CD4-positive, alpha-beta memory T cell (primary cell): Measurements from ENCODE around the gene CDKAL1. TPM values are rescaled to one million over a fixed set of nuclear protein-coding genes. Genes with fewer than 3 reads are reported as not detected.
A peak's percentile ranks its signal among the peaks of the same experiment; 100 is the strongest.

Experiments used
- CTCF ChIA-PET: fragments of 350-600 bp; sonication (Branson Sonifier 250); formaldehyde crosslinking; loops from one replicate; lab custom pipeline; 2021; ENCODE audit warnings: inconsistent platforms; ENCODE audit not compliant: partially characterized antibody; lab: Charles Lee
- POLR2A ChIA-PET: fragments of 350-600 bp; sonication (Branson Sonifier 250); formaldehyde crosslinking; loops from one replicate; lab custom pipeline; 2021; ENCODE audit not compliant: partially characterized antibody; lab: Charles Lee
- DNase-seq, 5 donors: peaks; one replicate each; pipeline versions ENCODE4 v3.0.0 to v3.0.0-alpha.2; 2020 to 2022; ENCODE audit warnings: mixed read lengths in 1 of 5
- H3K27ac ChIP-seq: one replicate; pipeline ENCODE4 v1.7.0; 2013; ENCODE audit warnings: low read depth, low read length
- H3K27me3 ChIP-seq: 2 replicates; pipeline ENCODE4 v1.7.0; 2013; ENCODE audit warnings: mild to moderate bottlenecking, low read length, moderate library complexity; ENCODE audit not compliant: insufficient read depth
- H3K36me3 ChIP-seq: 2 replicates; pipeline ENCODE4 v1.7.0; 2013; ENCODE audit warnings: mild to moderate bottlenecking, low read length, moderate library complexity; ENCODE audit not compliant: insufficient read depth
- H3K4me1 ChIP-seq: 2 replicates; pipeline ENCODE4 v1.7.0; 2013; ENCODE audit warnings: mild to moderate bottlenecking, low read length, moderate library complexity; ENCODE audit not compliant: insufficient read depth
- H3K4me3 ChIP-seq, 2 donors: one replicate each; pipeline ENCODE4 v1.7.0; 2013; ENCODE audit warnings: low read length in 2 of 2, mild to moderate bottlenecking in 1 of 2
- H3K9me3 ChIP-seq, 2 donors: one replicate each; pipeline ENCODE4 v1.7.0; 2013; ENCODE audit warnings: low read length in 2 of 2, control low read depth in 1 of 2; ENCODE audit not compliant: control insufficient read depth in 1 of 2
- H3K27ac Mint-ChIP-seq, 7 donors: one replicate each; pipeline ENCODE4 v1.8.0; 2020 to 2021; ENCODE audit warnings: mixed read lengths in 7 of 7, mild to moderate bottlenecking in 6 of 7, inconsistent platforms in 3 of 7, moderate library complexity in 3 of 7
- H3K27me3 Mint-ChIP-seq, 2 donors: one replicate each; pipeline ENCODE4 v1.8.0; 2020 to 2021; ENCODE audit warnings: mixed read lengths in 2 of 2
- H3K36me3 Mint-ChIP-seq, 2 donors: one replicate each; pipeline ENCODE4 v1.8.0; 2020 to 2021; ENCODE audit warnings: mixed read lengths in 2 of 2, inconsistent platforms in 1 of 2, mild to moderate bottlenecking in 1 of 2
- H3K4me1 Mint-ChIP-seq, 4 donors: one replicate each; pipeline ENCODE4 v1.8.0; 2020 to 2021; ENCODE audit warnings: mixed read lengths in 4 of 4, mild to moderate bottlenecking in 1 of 4
- H3K4me3 Mint-ChIP-seq, 8 donors: one replicate each; pipeline ENCODE4 v1.8.0; 2020 to 2021; ENCODE audit warnings: mixed read lengths in 8 of 8, mild to moderate bottlenecking in 7 of 8, moderate library complexity in 6 of 8, inconsistent platforms in 3 of 8
- H3K9me3 Mint-ChIP-seq, 8 donors: one replicate each; pipeline ENCODE4 v1.8.0; 2020 to 2021; ENCODE audit warnings: mixed read lengths in 8 of 8, mild to moderate bottlenecking in 5 of 8, inconsistent platforms in 3 of 8, moderate library complexity in 1 of 8
- intact Hi-C: fragments of 100-400 bp; cut with micrococcal nuclease; formaldehyde crosslinking; loops from one replicate; pipeline ENCODE4 v1.15.1; 2023
- polyA plus RNA-seq, 2 donors: library from polyadenylated mRNA; unstranded; fragments of 300-500 nt; fragmentation: Illumina TruSeq; gene quantifications; one replicate each; pipeline ENCODE4 v1.2.3, GENCODE V29; 2021
- total RNA-seq, 2 experiments: library from RNA; stranded (reverse); gene quantifications; one replicate each; pipeline ENCODE4 v1.2.3, GENCODE V29; 2021

CDKAL1 gene
- total and polyA plus RNA-seq, 4 experiments from 2014 or later = 22.3 to 41.8 (median 26.8) TPM

- Histone ChIP-seq H3K36me3 (no peaks in the 10 kb centered on the region), H3K27ac (no peak overlapping the region), H3K9me3 (no peaks in the 10 kb centered on the region), H3K4me1 (no peaks in the 10 kb centered on the region), H3K27me3 (no peaks in the 10 kb centered on the region), H3K4me3 (no peak overlapping the region)
- peaks cover 0 to 3% (median 0%) of the 10 kb centered on the region in 4 donors for H3K4me1 Mint-ChIP-seq
- DNase-seq = no peak
- no peak overlapping the region for H3K27ac Mint-ChIP-seq
- H3K36me3 Mint-ChIP-seq = peaks cover 0 to 28% of the 10 kb centered on the region in 2 donors
- intact Hi-C loops = no loop called here
- ChIA-PET CTCF (interaction anchor here (1.5 kb wide), 1 partner anchor 11 kb away, joined by 4 read pairs; no protein-coding TSS in a partner anchor), POLR2A (no interaction called here)
- H3K27me3 Mint-ChIP-seq = no peaks in the 10 kb centered on the region
- H3K4me3 Mint-ChIP-seq = peak overlapping the region in 1 of 8 donors; percentile 33
- peaks cover 0 to 2% (median 0%) of the 10 kb centered on the region in 8 donors for H3K9me3 Mint-ChIP-seq
Measured at GRCh38 chr6:20868397-20869096, 334.3 kb downstream of the CDKAL1 start.

GRCh38 chr6:20870021-20870420 is 335.8 kb downstream of the CDKAL1 start:
- Histone ChIP-seq H3K36me3 (no peaks in the 10 kb centered on the region), H3K4me1 (no peaks in the 10 kb centered on the region), H3K27me3 (no peaks in the 10 kb centered on the region), H3K27ac (no peak overlapping the region), H3K9me3 (no peaks in the 10 kb centered on the region), H3K4me3 (no peak overlapping the region)
- no peaks in the 10 kb centered on the region for H3K27me3 Mint-ChIP-seq
- no peak overlapping the region for H3K27ac Mint-ChIP-seq
- H3K4me3 Mint-ChIP-seq = no peak overlapping the region
- POLR2A ChIA-PET = no interaction called here
- peaks cover 3 to 33% of the 10 kb centered on the region in 2 donors for H3K36me3 Mint-ChIP-seq
- CTCF ChIA-PET = no interaction called here
- H3K4me1 Mint-ChIP-seq = peaks cover 0 to 4% (median 0%) of the 10 kb centered on the region in 4 donors
- intact Hi-C loops = no loop called here
- peaks cover 0 to 2% (median 0%) of the 10 kb centered on the region in 8 donors for H3K9me3 Mint-ChIP-seq
- no peak for DNase-seq

GRCh38 chr6:20870493-20870892 is 336.2 kb downstream of the CDKAL1 start:
- POLR2A ChIA-PET = no interaction called here
- H3K4me1 Mint-ChIP-seq = peaks cover 0 to 4% (median 0%) of the 10 kb centered on the region in 4 donors

GRCh38 chr6:20873425-20874190 is 339.4 kb downstream of the CDKAL1 start:
- ChIA-PET POLR2A (no interaction called here), CTCF (no interaction called here)
- intact Hi-C loops = no loop called here
- H3K9me3 Mint-ChIP-seq = peaks cover 0 to 3% (median 2%) of the 10 kb centered on the region in 8 donors
- Histone ChIP-seq H3K27me3 (no peaks in the 10 kb centered on the region), H3K4me3 (no peak overlapping the region), H3K36me3 (no peaks in the 10 kb centered on the region), H3K9me3 (no peaks in the 10 kb centered on the region), H3K4me1 (no peaks in the 10 kb centered on the region), H3K27ac (no peak overlapping the region)
- peaks cover 0 to 6% (median 3%) of the 10 kb centered on the region in 4 donors for H3K4me1 Mint-ChIP-seq
- H3K27ac Mint-ChIP-seq = no peak overlapping the region
- DNase-seq = no peak
- H3K36me3 Mint-ChIP-seq = peaks cover 8 to 40% of the 10 kb centered on the region in 2 donors
- H3K4me3 Mint-ChIP-seq = no peak overlapping the region
- H3K27me3 Mint-ChIP-seq = no peaks in the 10 kb centered on the region

More at GRCh38 chr6:20870493-20870892, 336.2 kb downstream of the CDKAL1 start:
- DNase-seq = no peak
- CTCF ChIA-PET = no interaction called here
- intact Hi-C loops = no loop called here
- no peak overlapping the region for H3K4me3 ChIP-seq
- Mint-ChIP-seq H3K27ac (no peak overlapping the region), H3K4me3 (no peak overlapping the region), H3K9me3 (peaks cover 0 to 2% (median 0%) of the 10 kb centered on the region in 8 donors), H3K27me3 (no peaks in the 10 kb centered on the region), H3K36me3 (peaks cover 3 to 33% of the 10 kb centered on the region in 2 donors)
- H3K9me3 ChIP-seq = no peaks in the 10 kb centered on the region
- no peaks in the 10 kb centered on the region for H3K27me3 ChIP-seq
- no peak overlapping the region for H3K27ac ChIP-seq
- H3K36me3 ChIP-seq = no peaks in the 10 kb centered on the region
- no peaks in the 10 kb centered on the region for H3K4me1 ChIP-seq

DNA sequence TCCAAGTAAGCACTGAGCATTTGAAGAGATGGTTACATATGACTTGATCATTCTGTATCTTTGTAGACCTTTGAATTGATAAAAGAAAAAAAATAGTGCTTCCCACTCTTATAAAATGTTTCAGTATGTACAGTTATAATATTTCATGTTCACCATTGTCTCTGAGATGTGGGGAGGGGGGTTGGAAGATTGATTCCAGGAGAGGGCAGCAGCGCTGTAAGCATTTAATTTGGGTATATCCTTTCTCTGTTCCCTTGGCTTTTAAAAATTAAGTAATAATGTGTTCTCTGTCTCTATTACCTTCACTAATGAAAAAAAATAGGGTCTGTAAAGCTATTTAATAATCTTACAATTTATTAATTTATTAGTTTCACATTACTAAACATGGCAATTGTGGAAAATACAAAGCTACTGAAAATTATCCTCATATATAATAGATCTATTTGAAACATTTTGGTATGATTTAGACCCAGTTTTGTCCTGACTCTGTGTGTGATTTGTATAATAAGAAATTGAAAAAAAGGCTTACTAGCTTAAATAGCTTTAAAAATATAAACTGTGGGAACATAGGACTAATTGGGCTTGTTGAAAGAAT is 341.2 kb downstream of the CDKAL1 start:
- H3K27ac ChIP-seq = no peak overlapping the region

GRCh38 chr6:20876036-20876435 is 341.8 kb downstream of the CDKAL1 start:
- H3K4me1 Mint-ChIP-seq = peaks cover 0 to 6% (median 3%) of the 10 kb centered on the region in 4 donors
- intact Hi-C loops = no loop called here
- no peaks in the 10 kb centered on the region for H3K36me3 ChIP-seq
- no peak overlapping the region for H3K27ac Mint-ChIP-seq
- H3K27me3 Mint-ChIP-seq = no peaks in the 10 kb centered on the region
- H3K4me1 ChIP-seq = no peaks in the 10 kb centered on the region
- no peak overlapping the region for H3K4me3 ChIP-seq
- no peak overlapping the region for H3K4me3 Mint-ChIP-seq
- no peak overlapping the region for H3K27ac ChIP-seq
- peaks cover 0 to 6% (median 1%) of the 10 kb centered on the region in 8 donors for H3K9me3 Mint-ChIP-seq
- H3K36me3 Mint-ChIP-seq = peaks cover 17 to 46% of the 10 kb centered on the region in 2 donors
- no peaks in the 10 kb centered on the region for H3K9me3 ChIP-seq
- CTCF ChIA-PET = no interaction called here
- POLR2A ChIA-PET = no interaction called here
- no peak for DNase-seq
- H3K27me3 ChIP-seq = no peaks in the 10 kb centered on the region

More for the DNA sequence above, 341.2 kb downstream of the CDKAL1 start:
- H3K36me3 ChIP-seq = no peaks in the 10 kb centered on the region
- H3K4me3 ChIP-seq = no peak overlapping the region
- no peaks in the 10 kb centered on the region for H3K4me1 ChIP-seq
- H3K27me3 Mint-ChIP-seq = no peaks in the 10 kb centered on the region
- H3K36me3 Mint-ChIP-seq = peaks cover 17 to 44% of the 10 kb centered on the region in 2 donors
- peaks cover 0 to 6% (median 3%) of the 10 kb centered on the region in 4 donors for H3K4me1 Mint-ChIP-seq
- ChIA-PET CTCF (no interaction called here), POLR2A (no interaction called here)
- H3K9me3 ChIP-seq = no peaks in the 10 kb centered on the region
- intact Hi-C loops = no loop called here
- no peak overlapping the region for H3K27ac Mint-ChIP-seq
- H3K27me3 ChIP-seq = no peaks in the 10 kb centered on the region
- DNase-seq = no peak
- no peak overlapping the region for H3K4me3 Mint-ChIP-seq
- peaks cover 0 to 6% (median 1%) of the 10 kb centered on the region in 8 donors for H3K9me3 Mint-ChIP-seq

DNA sequence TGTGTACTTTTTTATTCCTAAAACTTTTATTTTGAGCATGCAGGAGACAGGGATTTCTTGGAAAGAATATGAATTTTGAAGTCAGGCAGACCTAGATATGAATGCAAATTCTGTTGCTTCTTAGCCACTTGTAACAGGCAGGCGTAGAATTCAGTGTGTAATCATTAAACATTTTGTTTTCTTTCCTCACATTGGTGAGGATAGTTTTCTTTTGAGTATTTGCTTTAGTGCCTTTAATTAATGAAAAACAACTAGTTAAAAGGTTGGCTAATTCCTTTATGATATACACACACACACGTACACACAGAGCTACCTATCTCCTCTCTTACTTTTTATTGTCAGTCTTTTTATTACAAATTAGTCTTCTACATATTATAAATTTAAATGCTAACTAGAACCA is 342.3 kb downstream of the CDKAL1 start:
- H3K36me3 Mint-ChIP-seq = peaks cover 20 to 51% of the 10 kb centered on the region in 2 donors
- CTCF ChIA-PET = no interaction called here
- POLR2A ChIA-PET = no interaction called here

More for the DNA sequence above, 342.3 kb downstream of the CDKAL1 start:
- intact Hi-C loops = no loop called here
- Mint-ChIP-seq H3K4me1 (peaks cover 0 to 6% (median 3%) of the 10 kb centered on the region in 4 donors), H3K27me3 (no peaks in the 10 kb centered on the region), H3K4me3 (no peak overlapping the region), H3K27ac (no peak overlapping the region), H3K9me3 (peaks cover 0 to 8% (median 3%) of the 10 kb centered on the region in 8 donors)
- Histone ChIP-seq H3K4me1 (no peaks in the 10 kb centered on the region), H3K36me3 (no peaks in the 10 kb centered on the region), H3K27me3 (no peaks in the 10 kb centered on the region), H3K27ac (no peak overlapping the region), H3K4me3 (no peak overlapping the region), H3K9me3 (no peaks in the 10 kb centered on the region)
- DNase-seq = no peak
